PFSK-1 (cell line): ENCODE results near the gene CCDC24.
A peak's percentile ranks its signal among the peaks of the same experiment; 100 is the strongest.

Experiments used
- POLR2AphosphoS5 ChIP-seq: IDR thresholded peaks from 2 replicates; pipeline ENCODE4 v1.6.1; 2012; ENCODE audit warnings: low read depth, mild to moderate bottlenecking, control low read depth, low read length, moderate library complexity
- TAF1 ChIP-seq: IDR thresholded peaks from 2 replicates; pipeline ENCODE4 v1.6.1; 2012; ENCODE audit warnings: low read length, control low read depth, borderline replicate concordance; ENCODE audit not compliant: insufficient read depth
- TF ChIP-seq, protein P1 (sequence below), 2 experiments: IDR thresholded peaks; 2 replicates each; pipeline versions ENCODE4 v1.6.1 to v1.8.0; 2011 to 2012; ENCODE audit warnings: low read depth in 2 of 2, low read length in 2 of 2, control low read depth in 1 of 2, inconsistent platforms in 1 of 2, mild to moderate bottlenecking in 1 of 2, moderate library complexity in 1 of 2; ENCODE audit not compliant: insufficient read depth in 1 of 2

DNA sequence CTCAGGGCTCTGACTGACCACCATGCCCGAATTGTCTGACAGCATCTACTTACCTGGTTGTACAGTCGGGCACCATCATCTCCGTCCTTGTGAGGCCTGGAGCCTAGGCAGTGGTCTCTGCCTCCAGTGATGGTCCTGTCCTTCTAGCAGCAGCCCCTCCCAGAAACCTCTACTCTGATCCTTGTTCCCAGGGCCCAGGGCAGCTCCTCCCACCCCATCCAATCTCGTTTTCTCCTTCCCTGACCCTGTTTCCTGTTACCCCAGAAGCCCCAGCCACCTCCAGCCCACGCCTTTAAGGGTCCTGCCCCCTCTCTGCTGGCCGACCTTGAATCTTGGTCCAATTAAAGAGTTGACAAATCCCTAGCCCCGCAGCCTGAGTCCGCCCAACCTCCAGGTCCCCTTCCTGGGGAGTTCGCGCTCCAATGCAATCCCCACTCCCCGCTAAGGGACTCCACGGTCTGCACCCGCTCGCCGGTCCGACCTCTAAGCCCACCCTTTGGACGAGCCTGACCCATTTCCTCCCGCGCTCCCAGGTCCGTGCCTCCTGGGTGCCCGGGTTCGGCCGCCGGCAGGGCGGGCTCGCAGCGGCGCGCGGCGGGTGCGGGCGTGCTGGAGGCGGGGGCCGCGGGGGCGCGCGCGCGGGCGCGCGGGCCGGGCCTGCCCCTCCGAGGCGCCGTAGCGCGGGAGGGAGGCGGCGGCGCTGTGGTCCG, 12.7 kb upstream of the CCDC24 start, which contains the start of gene B4GALT2:
- TF ChIP-seq TAF1 (no peak; the same call in 1 of the 2 replicates), POLR2AphosphoS5 (peak; percentile 50; the same call in 1 of the 2 replicates)
- TF ChIP-seq, protein P1, sequence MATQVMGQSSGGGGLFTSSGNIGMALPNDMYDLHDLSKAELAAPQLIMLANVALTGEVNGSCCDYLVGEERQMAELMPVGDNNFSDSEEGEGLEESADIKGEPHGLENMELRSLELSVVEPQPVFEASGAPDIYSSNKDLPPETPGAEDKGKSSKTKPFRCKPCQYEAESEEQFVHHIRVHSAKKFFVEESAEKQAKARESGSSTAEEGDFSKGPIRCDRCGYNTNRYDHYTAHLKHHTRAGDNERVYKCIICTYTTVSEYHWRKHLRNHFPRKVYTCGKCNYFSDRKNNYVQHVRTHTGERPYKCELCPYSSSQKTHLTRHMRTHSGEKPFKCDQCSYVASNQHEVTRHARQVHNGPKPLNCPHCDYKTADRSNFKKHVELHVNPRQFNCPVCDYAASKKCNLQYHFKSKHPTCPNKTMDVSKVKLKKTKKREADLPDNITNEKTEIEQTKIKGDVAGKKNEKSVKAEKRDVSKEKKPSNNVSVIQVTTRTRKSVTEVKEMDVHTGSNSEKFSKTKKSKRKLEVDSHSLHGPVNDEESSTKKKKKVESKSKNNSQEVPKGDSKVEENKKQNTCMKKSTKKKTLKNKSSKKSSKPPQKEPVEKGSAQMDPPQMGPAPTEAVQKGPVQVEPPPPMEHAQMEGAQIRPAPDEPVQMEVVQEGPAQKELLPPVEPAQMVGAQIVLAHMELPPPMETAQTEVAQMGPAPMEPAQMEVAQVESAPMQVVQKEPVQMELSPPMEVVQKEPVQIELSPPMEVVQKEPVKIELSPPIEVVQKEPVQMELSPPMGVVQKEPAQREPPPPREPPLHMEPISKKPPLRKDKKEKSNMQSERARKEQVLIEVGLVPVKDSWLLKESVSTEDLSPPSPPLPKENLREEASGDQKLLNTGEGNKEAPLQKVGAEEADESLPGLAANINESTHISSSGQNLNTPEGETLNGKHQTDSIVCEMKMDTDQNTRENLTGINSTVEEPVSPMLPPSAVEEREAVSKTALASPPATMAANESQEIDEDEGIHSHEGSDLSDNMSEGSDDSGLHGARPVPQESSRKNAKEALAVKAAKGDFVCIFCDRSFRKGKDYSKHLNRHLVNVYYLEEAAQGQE (IDR thresholded peaks at IDR 0.05; ENCODE audit: insufficient read depth in 1 of 2, low read depth in 2 of 2, low read length in 2 of 2) = no peak
